Medulla oblongata (tissue), 1 donor: ENCODE data around the gene B3GALT6.

Experiments used
- DNase-seq: peaks from one replicate; pipeline ENCODE4 v3.0.0-alpha.2; 2015; ENCODE audit errors: extremely low spot score

Gene B3GALT6

GRCh38 chr1:1262758-1263157 is 30.7 kb downstream of the B3GALT6 start:
- DNase-seq: no peak

- no peak for DNase-seq
Observed at GRCh38 chr1:1264026-1264425, 32.0 kb downstream of the B3GALT6 start.

- DNase-seq: no peak
Observed at GRCh38 chr1:1264868-1265272, 32.8 kb downstream of the B3GALT6 start.

GRCh38 chr1:1267488-1268283 is 35.6 kb downstream of the B3GALT6 start:
- no peak for DNase-seq

DNA sequence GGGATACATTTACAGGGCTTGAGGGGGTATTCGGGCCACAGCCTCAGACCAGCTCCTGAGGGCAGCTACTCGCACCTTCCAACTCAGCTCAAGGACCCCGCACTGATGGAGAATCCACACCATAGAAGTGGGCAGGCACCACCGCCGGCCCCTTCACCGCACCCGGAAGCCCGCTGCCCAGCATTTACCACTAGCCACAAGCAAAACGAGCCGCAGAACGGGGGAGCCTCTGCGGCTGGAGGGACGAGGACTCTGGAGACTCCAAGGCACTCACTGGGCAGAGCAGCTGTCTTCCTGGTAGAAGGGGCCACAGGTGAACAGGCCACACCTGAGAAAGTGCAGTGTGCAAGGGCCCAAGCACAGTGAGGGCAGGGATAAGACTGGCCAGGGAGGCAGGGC is 36.2 kb downstream of the B3GALT6 start:
- DNase-seq: no peak

DNA sequence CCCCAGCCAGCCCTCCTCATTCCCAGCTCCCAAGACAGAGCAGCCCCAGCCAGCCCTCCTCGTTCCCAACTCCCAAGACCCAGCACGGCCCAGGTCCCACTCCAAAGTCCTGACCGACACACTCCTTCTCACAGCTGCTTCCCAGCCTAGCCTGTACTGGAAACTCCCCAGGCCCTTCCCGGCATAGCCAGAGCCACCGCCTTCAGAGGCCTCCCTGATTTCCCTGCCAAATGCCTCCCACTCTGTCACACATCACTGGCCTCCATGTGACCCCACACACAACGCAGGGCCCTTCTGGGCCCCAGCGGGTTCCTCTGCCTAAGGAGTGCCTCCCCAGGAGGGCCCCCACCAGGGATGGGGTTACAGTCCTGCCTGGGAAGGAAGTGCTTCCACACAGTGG is 38.8 kb downstream of the B3GALT6 start:
- peak; percentile 11 for DNase-seq

GRCh38 chr1:1272341-1273208 is 40.5 kb downstream of the B3GALT6 start:
- no peak for DNase-seq

GRCh38 chr1:1273209-1273511 is 41.1 kb downstream of the B3GALT6 start:
- DNase-seq: no peak

DNA sequence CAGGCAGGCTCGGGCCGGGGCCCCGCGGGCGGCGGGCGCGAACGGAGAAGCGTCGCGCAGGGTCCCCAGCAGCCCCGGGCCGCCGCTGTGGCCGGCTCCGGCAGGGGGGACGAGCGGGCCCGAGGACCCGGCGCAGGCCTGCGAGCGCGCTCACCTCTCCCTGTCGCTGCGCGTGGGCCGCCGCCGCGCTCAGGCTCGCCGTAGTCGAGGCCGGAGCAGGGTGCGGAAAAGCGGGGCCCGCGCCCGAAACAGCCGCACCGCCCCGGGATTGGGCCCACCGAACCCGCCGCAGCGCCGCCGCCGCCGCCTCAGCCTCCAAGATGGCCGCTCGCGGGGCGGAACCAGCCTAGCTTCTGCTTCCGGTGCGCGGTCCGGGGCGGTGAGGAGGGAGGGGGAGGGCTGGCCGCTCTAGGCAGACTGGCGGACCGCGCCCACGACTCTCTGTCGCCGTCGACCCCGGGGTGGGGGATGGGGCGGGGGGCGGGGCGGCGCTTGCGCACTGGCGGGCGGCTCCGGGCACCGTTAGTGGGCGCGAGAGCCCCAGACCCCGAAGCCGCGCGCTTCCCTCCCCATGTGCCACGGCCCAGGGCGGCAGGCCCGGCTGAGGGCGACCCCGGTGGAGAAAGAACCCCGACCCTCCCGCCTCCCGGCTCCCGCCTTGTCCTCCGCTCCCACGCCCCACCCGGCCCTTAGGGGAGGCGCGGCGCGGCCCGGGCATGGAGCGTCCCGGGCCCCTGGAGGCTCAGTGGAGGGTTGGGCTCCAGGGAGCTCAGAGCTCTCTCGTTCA is 41.7 kb downstream of the B3GALT6 start, which contains the start of gene UBE2J2:
Gene UBE2J2, minus strand, starts transcription at position 343 of the 787 bp plus-strand sequence. CDS start 5,862 bp downstream, outside the sequence.
- peak; percentile 92 for DNase-seq

- no peak for DNase-seq
Observed at GRCh38 chr1:1274299-1274930, 42.4 kb downstream of the B3GALT6 start.

- no peak for DNase-seq
Observed at GRCh38 chr1:1274931-1275431, 42.9 kb downstream of the B3GALT6 start.

DNA sequence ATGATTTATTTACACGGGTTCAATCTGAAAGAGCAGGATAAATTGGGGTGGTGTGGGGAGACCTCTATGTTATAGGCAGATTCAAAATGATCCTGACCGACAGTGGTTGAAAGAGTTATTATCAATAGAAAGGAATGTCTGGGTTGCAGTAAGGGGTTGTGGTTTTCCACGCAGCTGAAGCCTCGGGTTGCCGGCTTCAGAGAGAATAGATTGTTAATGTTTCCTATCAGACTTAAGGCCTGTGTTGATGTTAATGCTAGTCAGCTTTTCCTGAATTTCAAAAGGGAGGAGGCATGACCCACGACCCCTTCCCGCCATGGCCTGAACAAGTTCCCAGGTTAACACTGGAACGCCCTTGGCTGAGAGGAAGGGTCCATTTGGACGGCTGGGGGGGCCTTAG is 43.8 kb downstream of the B3GALT6 start:
- no peak for DNase-seq

- DNase-seq: no peak
Observed at GRCh38 chr1:1278620-1279019, 46.6 kb downstream of the B3GALT6 start.

DNA sequence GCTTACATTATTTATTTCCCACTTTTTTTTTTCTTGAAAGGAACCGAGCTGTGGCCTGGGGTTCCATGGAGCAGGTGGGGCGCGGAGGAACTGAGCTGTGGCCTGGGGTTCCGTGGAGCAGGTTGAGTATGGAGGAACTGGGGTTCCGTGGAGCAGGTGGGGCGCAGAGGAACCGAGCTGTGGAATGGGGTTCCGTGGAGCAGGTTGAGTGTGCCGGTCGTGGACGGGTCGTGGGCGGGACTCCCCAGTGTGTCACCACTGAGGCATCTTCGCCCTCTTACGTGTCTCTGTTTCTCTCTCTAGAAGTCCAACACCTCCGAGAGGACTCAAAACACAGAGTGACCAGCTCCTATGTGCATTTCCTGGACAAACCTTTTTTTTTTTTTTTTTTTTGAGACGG is 47.0 kb downstream of the B3GALT6 start:
- no peak for DNase-seq

GRCh38 chr1:1280782-1281481 is 48.9 kb downstream of the B3GALT6 start:
- DNase-seq: no peak

GRCh38 chr1:1281533-1282321 is 49.7 kb downstream of the B3GALT6 start:
- DNase-seq: no peak

DNA sequence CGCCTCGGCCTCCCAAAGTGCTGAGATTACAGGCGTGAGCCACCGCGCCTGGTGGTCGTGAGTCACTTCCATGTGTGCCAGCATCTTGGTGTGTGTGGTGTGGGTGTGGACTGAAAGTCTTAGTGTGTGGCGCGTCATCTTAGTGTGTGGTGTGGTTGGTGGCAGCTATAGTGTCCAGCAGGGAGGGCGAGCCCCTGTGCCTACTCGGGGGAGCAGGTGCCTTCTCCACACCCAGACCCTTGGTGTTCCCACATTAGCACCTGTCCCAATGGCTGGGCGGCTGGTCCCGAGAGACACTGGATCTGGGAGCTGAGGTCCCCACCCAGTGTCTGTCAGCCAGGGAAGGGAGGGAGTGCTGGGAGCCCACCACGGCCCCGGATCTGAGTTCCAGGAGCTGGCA is 51.0 kb downstream of the B3GALT6 start:
- no peak for DNase-seq

DNA sequence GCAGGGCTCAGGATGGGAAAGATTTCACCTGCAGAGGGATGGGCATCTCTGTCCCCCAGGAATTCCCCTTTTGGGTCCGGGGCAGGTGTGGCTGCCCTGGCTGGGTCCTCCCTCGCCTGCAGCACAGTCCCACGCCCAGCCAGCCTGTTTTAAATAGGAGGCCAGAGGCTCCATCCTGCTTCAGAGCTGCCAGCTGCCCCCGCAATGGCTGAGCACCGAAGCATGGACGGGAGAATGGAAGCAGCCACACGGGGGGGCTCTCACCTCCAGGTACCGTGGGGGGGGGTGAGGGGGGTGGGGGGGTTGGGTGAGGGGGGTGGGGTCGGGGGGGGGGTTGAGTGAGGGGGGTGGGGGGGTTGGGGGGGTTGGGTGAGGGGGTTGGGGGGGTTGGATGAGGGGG is 51.8 kb downstream of the B3GALT6 start:
- DNase-seq: no peak
